ENCODE results near the gene MBLAC2.
A peak's percentile ranks its signal among the peaks of the same experiment; 100 is the strongest.

- TF ChIP-seq CTCF (IDR thresholded peaks at IDR 0.05) (peak in 1 of 5 experiments; percentile 6), POLR2AphosphoS5 (IDR thresholded peaks at IDR 0.05) (no peak), POLR2A (IDR thresholded peaks at IDR 0.05) (no peak)
Observed at GRCh38 chr5:90410178-90410762, 64.3 kb downstream of the MBLAC2 start.

Measured in transverse colon (tissue), 4 donors.